ENCODE measurements around the gene SF3A1. TPM values are rescaled to one million over a fixed set of nuclear protein-coding genes. Genes with fewer than 3 reads are reported as not detected.

The SF3A1 gene
- total RNA-seq, 1 experiment from 2014 or later, result 230 TPM

DNA sequence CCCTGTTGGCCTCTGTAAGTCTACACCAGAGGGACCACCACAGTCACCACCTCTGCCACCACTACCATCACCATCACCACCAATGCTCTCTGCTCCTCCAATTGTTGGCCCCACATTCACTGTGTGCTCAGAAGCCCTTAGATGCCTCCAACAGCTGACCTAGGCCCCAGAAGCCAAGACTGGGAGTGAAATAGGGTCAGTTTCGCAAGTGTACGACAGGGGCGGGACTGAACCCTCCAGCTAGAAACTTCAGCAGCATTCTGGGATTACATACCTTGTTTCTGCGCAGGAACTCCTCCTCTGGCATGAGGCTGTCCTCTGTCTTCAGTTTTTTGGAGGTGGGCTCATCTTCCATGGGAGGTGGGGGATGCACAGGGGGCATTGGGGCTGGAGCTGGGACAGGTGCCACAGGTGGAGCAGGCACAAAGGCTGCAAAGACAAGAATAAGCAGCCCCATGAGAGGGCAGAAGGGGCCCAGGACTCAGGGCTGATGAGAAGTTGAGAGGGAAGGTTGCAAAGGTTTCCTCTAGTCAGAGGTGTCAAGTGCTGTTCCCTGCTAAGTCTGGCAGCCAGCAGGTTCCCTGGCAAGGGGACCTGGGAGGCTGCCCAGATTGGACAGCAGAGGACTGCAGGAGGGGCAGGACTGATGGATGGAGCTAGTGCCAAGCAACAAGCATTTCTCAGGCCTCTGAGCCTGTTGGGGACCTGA lies 19.8 kb downstream of the SF3A1 start:
- Histone ChIP-seq H3K9ac (ENCODE audit: low read length) (no peak overlapping the region), H3K4me3 (replicated peaks in 1 of 2; ENCODE audit: low read depth in 1 of 2, low read length in 2 of 2) (no peak overlapping the region), H3K9me2 (ENCODE audit: insufficient read depth) (no peaks in the 10 kb centered on the region), H3K27me3 (ENCODE audit: insufficient read depth, low read length) (no peaks in the 10 kb centered on the region), H3K9me3 (ENCODE audit: control insufficient read depth in 1 of 2, insufficient read depth in 1 of 2, low read depth in 1 of 2, low read length in 2 of 2) (no peaks in the 10 kb centered on the region), H3K4me1 (ENCODE audit: control insufficient read depth in 1 of 2, insufficient read depth in 2 of 2, low read length in 2 of 2) (no peaks in the 10 kb centered on the region), H2AFZ (ENCODE audit: low read depth, low read length, poor library complexity, severe bottlenecking) (no peak overlapping the region), H3K36me3 (ENCODE audit: control insufficient read depth in 1 of 2, insufficient read depth in 2 of 2, low read length in 2 of 2) (peaks cover 64 to 91% of the 10 kb centered on the region in 2 experiments), H3K4me2 (ENCODE audit: low read length) (no peak overlapping the region), H4K20me1 (ENCODE audit: insufficient read depth) (no peaks in the 10 kb centered on the region), H3K79me2 (ENCODE audit: insufficient read depth, low read length) (no peaks in the 10 kb centered on the region), H3K27ac (ENCODE audit: low read depth, low read length) (no peak overlapping the region)
- ChIA-PET POLR2A (no interaction called here), RAD21 (ENCODE audit: low non-redundant PET in 1 of 2, low total read pairs in 2 of 2, uncharacterized antibody in 2 of 2, unreplicated experiment in 2 of 2) (no interaction called here), CTCF (no interaction called here)
- no peak for ATAC-seq
- no peak for DNase-seq (ENCODE audit: low read depth, low spot score)
- BruUV-seq (replicated peaks), result no TSS peak
- TF ChIP-seq, protein P1, sequence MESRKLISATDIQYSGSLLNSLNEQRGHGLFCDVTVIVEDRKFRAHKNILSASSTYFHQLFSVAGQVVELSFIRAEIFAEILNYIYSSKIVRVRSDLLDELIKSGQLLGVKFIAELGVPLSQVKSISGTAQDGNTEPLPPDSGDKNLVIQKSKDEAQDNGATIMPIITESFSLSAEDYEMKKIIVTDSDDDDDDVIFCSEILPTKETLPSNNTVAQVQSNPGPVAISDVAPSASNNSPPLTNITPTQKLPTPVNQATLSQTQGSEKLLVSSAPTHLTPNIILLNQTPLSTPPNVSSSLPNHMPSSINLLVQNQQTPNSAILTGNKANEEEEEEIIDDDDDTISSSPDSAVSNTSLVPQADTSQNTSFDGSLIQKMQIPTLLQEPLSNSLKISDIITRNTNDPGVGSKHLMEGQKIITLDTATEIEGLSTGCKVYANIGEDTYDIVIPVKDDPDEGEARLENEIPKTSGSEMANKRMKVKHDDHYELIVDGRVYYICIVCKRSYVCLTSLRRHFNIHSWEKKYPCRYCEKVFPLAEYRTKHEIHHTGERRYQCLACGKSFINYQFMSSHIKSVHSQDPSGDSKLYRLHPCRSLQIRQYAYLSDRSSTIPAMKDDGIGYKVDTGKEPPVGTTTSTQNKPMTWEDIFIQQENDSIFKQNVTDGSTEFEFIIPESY (IDR thresholded peaks at IDR 0.05; ENCODE audit: extremely low read depth, insufficient replicate concordance, low read length), result no peak
- TF ChIP-seq FOSL1 (IDR thresholded peaks at IDR 0.05; ENCODE audit: low read depth) (no peak), YY1 (IDR thresholded peaks at IDR 0.05; ENCODE audit: extremely low read depth, insufficient replicate concordance, low read depth, low read length) (no peak), JUND (IDR thresholded peaks at IDR 0.05) (no peak), TCF7L2 (IDR thresholded peaks at IDR 0.05; ENCODE audit: borderline replicate concordance, extremely low read depth, insufficient read depth, insufficient read length) (no peak), EZH2phosphoT487 (IDR thresholded peaks at IDR 0.05; ENCODE audit: borderline replicate concordance) (no peak), ZNF274 (IDR thresholded peaks at IDR 0.05; ENCODE audit: low read depth, low read length) (no peak), SRF (IDR thresholded peaks at IDR 0.05; ENCODE audit: low read depth) (no peak), POLR2AphosphoS5 (IDR thresholded peaks at IDR 0.05; ENCODE audit: low read depth, low read length) (no peak), RAD21 (IDR thresholded peaks at IDR 0.05; ENCODE audit: low read depth) (no peak), CEBPB (IDR thresholded peaks at IDR 0.05; ENCODE audit: low read depth) (no peak)
- TF ChIP-seq, protein P2, sequence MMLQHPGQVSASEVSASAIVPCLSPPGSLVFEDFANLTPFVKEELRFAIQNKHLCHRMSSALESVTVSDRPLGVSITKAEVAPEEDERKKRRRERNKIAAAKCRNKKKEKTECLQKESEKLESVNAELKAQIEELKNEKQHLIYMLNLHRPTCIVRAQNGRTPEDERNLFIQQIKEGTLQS (IDR thresholded peaks at IDR 0.05), result no peak
- TF ChIP-seq, protein P3, sequence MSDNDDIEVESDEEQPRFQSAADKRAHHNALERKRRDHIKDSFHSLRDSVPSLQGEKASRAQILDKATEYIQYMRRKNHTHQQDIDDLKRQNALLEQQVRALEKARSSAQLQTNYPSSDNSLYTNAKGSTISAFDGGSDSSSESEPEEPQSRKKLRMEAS (IDR thresholded peaks at IDR 0.05), result no peak
- intact Hi-C loops (cut with micrococcal nuclease), result no loop called here
